ENCODE results near the gene TUBA4B. TPM values are rescaled to one million over a fixed set of nuclear protein-coding genes. Genes with fewer than 3 reads are reported as not detected.

TUBA4B gene
- total RNA-seq, 1 experiment from 2014 or later = not detected

DNA sequence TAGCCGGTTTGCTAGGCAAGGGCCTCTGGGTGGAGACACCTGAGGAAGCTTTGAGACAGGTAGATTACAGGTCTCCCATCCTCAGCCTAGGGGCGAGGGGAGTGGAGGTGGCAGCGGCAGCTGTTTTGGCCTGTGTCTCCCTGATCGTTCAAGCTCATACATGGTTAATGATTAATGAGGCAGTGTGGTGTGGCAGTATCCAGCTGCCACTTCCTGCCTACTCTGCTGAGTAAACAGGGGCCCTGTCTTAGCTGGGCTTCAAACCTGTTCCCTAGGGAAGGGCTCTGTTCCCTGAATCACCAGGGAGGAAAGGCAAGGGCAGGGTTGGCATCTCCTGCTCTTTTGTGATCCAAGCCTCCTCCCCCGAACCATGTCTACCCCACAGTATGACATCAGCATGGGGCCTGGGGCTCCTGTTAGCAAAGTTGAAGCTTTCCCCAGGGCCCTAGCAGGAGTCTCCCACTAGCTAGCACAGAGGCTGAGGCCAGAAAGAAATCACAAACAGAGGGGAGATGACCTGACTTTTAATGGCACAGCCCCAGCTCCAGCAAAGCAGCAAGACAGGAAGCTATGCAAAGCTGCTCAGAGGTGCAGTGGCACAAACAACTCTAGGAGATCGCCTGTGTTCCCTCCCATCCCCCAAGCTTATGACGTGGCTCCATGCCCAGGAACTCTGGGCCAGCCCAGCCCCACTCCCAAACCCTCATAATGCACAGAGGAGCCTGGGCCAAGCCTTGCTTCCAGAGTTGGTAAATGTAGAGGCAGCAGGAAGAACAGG lies 3.7 kb upstream of the TUBA4B start:
- ChIA-PET POLR2A (interaction anchor here (0.5 to 0.6 kb wide), 2 partner anchors 38 to 237 kb away, joined by 5 to 13 read pairs; no protein-coding TSS in a partner anchor), CTCF (interaction anchor here (0.6 to 1.1 kb wide), 3 partner anchors 31 to 102 kb away, joined by 3 to 6 read pairs (median 3); no protein-coding TSS in a partner anchor)
- DNase-seq (ENCODE audit: low read depth, low spot score) = no peak
- Histone ChIP-seq H3K27me3 (ENCODE audit: control insufficient read depth, insufficient read depth, low read length) (no peaks in the 10 kb centered on the region), H3K4me1 (ENCODE audit: control insufficient read depth, insufficient read depth, low read length) (peaks cover 50% of the 10 kb centered on the region), H3K36me3 (ENCODE audit: control insufficient read depth, insufficient read depth, low read length) (no peaks in the 10 kb centered on the region; the same call in 1 of the 2 replicates), H3K4me3 (ENCODE audit: low read depth in 2 of 2, low read length in 2 of 2) (no peak overlapping the region), H3K9me3 (ENCODE audit: control insufficient read depth, insufficient read depth, low read depth, low read length) (no peaks in the 10 kb centered on the region), H3K27ac (ENCODE audit: low read length) (peak overlapping the region; percentile 65)
- intact Hi-C loops (cut with micrococcal nuclease; ENCODE audit: unreplicated experiment) = no loop called here
- TF ChIP-seq POLR2AphosphoS5 (IDR thresholded peaks at IDR 0.05; ENCODE audit: low read depth, low read length) = peak; percentile 11; the same call in 1 of the 2 replicates
- TF ChIP-seq SIN3A (IDR thresholded peaks at IDR 0.05; ENCODE audit: borderline replicate concordance, insufficient read depth, low read depth, low read length) = no peak
- in situ Hi-C loops (cut with HindIII; ENCODE audit: low pct_unique_long_range_greater_than_20kb, low sequenced_read_pairs) = no loop called here
- BruUV-seq (replicated peaks) = no TSS peak
- peak; percentile 7; the same call in 1 of the 2 replicates for ATAC-seq

GRCh38 chr2:219250049-219250781 lies 2.8 kb upstream of the TUBA4B start:
- Histone ChIP-seq H3K27me3 (ENCODE audit: control insufficient read depth, insufficient read depth, low read length) (peaks cover 5% of the 10 kb centered on the region), H3K4me3 (ENCODE audit: low read depth in 2 of 2, low read length in 2 of 2) (no peak overlapping the region), H3K27ac (ENCODE audit: low read length) (peak overlapping the region; percentile 65; the same call in 1 of the 2 replicates), H3K9me3 (ENCODE audit: control insufficient read depth, insufficient read depth, low read depth, low read length) (no peaks in the 10 kb centered on the region), H3K4me1 (ENCODE audit: control insufficient read depth, insufficient read depth, low read length) (peaks cover 45% of the 10 kb centered on the region), H3K36me3 (ENCODE audit: control insufficient read depth, insufficient read depth, low read length) (no peaks in the 10 kb centered on the region; the same call in 1 of the 2 replicates)
- in situ Hi-C loops (cut with HindIII; ENCODE audit: low pct_unique_long_range_greater_than_20kb, low sequenced_read_pairs) (no loop called here), intact Hi-C loops (cut with micrococcal nuclease; ENCODE audit: unreplicated experiment) (no loop called here)
- ChIA-PET CTCF (interaction anchor here (0.5 to 0.6 kb wide), 2 partner anchors 101 to 179 kb away, joined by 3 to 5 read pairs; no protein-coding TSS in a partner anchor), POLR2A (interaction anchor here (0.6 kb wide), 1 partner anchor 236 kb away, joined by 13 read pairs; no protein-coding TSS in a partner anchor)
- DNase-seq (ENCODE audit: low read depth, low spot score) (no peak), ATAC-seq (no peak)
- no TSS peak for BruUV-seq (replicated peaks)
- TF ChIP-seq, protein P1, sequence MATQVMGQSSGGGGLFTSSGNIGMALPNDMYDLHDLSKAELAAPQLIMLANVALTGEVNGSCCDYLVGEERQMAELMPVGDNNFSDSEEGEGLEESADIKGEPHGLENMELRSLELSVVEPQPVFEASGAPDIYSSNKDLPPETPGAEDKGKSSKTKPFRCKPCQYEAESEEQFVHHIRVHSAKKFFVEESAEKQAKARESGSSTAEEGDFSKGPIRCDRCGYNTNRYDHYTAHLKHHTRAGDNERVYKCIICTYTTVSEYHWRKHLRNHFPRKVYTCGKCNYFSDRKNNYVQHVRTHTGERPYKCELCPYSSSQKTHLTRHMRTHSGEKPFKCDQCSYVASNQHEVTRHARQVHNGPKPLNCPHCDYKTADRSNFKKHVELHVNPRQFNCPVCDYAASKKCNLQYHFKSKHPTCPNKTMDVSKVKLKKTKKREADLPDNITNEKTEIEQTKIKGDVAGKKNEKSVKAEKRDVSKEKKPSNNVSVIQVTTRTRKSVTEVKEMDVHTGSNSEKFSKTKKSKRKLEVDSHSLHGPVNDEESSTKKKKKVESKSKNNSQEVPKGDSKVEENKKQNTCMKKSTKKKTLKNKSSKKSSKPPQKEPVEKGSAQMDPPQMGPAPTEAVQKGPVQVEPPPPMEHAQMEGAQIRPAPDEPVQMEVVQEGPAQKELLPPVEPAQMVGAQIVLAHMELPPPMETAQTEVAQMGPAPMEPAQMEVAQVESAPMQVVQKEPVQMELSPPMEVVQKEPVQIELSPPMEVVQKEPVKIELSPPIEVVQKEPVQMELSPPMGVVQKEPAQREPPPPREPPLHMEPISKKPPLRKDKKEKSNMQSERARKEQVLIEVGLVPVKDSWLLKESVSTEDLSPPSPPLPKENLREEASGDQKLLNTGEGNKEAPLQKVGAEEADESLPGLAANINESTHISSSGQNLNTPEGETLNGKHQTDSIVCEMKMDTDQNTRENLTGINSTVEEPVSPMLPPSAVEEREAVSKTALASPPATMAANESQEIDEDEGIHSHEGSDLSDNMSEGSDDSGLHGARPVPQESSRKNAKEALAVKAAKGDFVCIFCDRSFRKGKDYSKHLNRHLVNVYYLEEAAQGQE (IDR thresholded peaks at IDR 0.05; ENCODE audit: insufficient read depth in 1 of 2, low read depth in 2 of 2, low read length in 1 of 2) = no peak
- TF ChIP-seq TCF7L2 (IDR thresholded peaks at IDR 0.05; ENCODE audit: low read depth, low read length) = no peak
- TF ChIP-seq POLR2AphosphoS5 (IDR thresholded peaks at IDR 0.05; ENCODE audit: low read depth, low read length) = no peak
- no peak for TF ChIP-seq SIN3A (IDR thresholded peaks at IDR 0.05; ENCODE audit: borderline replicate concordance, insufficient read depth, low read depth, low read length)
- TF ChIP-seq, protein P2, sequence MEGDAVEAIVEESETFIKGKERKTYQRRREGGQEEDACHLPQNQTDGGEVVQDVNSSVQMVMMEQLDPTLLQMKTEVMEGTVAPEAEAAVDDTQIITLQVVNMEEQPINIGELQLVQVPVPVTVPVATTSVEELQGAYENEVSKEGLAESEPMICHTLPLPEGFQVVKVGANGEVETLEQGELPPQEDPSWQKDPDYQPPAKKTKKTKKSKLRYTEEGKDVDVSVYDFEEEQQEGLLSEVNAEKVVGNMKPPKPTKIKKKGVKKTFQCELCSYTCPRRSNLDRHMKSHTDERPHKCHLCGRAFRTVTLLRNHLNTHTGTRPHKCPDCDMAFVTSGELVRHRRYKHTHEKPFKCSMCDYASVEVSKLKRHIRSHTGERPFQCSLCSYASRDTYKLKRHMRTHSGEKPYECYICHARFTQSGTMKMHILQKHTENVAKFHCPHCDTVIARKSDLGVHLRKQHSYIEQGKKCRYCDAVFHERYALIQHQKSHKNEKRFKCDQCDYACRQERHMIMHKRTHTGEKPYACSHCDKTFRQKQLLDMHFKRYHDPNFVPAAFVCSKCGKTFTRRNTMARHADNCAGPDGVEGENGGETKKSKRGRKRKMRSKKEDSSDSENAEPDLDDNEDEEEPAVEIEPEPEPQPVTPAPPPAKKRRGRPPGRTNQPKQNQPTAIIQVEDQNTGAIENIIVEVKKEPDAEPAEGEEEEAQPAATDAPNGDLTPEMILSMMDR (IDR thresholded peaks at IDR 0.05) = no peak

Data from Panc1 (cell line).